Thoracic aorta (tissue), 2 donors: ENCODE data around the gene KCNA3. TPM values are rescaled to one million over a fixed set of nuclear protein-coding genes. Genes with fewer than 3 reads are reported as not detected.

Experiments used
- ATAC-seq: fragments of 150-250 bp; one replicate; pipeline ENCODE4 v1.8.0; 2017; ENCODE audit warnings: low read depth; ENCODE audit not compliant: insufficient number of reproducible peaks, low FRiP score
- DNase-seq: peaks from one replicate; pipeline ENCODE4 v3.0.0-alpha.2; 2020; ENCODE audit warnings: low spot score
- H3K27ac ChIP-seq, 2 donors: fragments of 200-600 bp; sonication (generic); 1 replicate in 1 of 2; 2 replicates in 1 of 2; pipeline ENCODE4 v1.5.1; 2016; ENCODE audit warnings: mild to moderate bottlenecking in 2 of 2, moderate library complexity in 2 of 2
- H3K27me3 ChIP-seq: fragments of 200-600 bp; sonication (generic); replicated peaks from 2 replicates; pipeline ENCODE4 v1.6.0; 2016; ENCODE audit warnings: mild to moderate bottlenecking; ENCODE audit not compliant: insufficient read depth
- H3K36me3 ChIP-seq: fragments of 200-600 bp; sonication (generic); one replicate; pipeline ENCODE4 v1.5.1; 2016
- H3K4me1 ChIP-seq, 2 donors: fragments of 200-600 bp; sonication (generic); 1 replicate in 1 of 2; 2 replicates in 1 of 2; pipeline versions ENCODE4 v1.5.1 to v1.6.0; 2016; ENCODE audit warnings: low read depth in 2 of 2, mild to moderate bottlenecking in 1 of 2; ENCODE audit not compliant: control insufficient read depth in 1 of 2
- H3K4me3 ChIP-seq: fragments of 200-600 bp; sonication (generic); 2 replicates; pipeline ENCODE4 v1.5.1; 2016; ENCODE audit warnings: mild to moderate bottlenecking
- H3K9me3 ChIP-seq: fragments of 200-600 bp; sonication (generic); 2 replicates; pipeline ENCODE4 v1.5.1; 2016
- total RNA-seq, 2 donors: library from RNA; depleted of rRNA; stranded (reverse); fragments of >200 nt; gene quantifications; one replicate each; pipeline versions ENCODE4 v1.1.0 to v1.2.3, GENCODE V29; 2016
- TF ChIP-seq, protein P1 (sequence below): fragments of 200-600 bp; sonication (generic); IDR thresholded peaks from one replicate; pipeline ENCODE4 v1.5.1; 2019; ENCODE audit warnings: antibody characterized with exemption

KCNA3 gene
- total RNA-seq, 2 donors from 2014 or later = 1.8 to 3.9 TPM

DNA sequence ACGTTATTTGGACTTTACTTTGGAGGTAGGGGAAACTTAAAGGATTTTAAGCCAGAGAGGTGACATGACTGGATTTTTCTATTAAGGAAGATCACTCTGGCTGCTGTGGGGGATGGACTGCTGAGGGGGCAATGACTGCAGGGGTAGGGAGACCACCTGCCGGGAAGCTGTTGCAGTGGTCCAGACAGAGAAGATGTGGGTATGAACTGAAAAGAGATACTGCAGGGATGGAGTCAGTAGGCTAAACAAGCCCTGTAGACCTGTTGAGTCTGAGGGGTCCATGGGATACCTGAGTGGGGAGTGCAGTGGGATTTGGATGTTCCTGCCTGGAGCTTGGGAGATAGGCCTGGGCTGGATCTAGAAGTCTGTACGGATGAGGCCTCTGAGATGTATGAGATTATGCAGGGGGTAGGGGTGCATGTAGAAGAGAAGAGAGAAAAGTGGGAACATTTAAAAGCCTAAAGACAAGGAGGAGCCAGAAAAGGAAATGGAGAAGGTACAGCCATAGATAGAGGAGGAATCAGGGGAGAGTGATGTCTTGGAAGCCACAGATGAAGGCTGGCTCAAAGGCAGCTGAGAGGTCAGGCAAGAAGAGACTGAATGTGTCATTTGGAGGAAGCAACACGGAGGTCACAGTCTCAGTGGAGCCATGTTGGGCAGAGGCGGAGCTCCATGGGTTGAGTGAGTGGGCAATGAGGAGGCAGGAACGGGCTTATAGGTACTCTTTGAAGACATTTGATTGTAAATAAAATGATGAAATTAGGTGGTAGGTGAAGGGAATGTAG, 42.7 kb downstream of the KCNA3 start:
- DNase-seq = no peak
- no peaks in the 10 kb centered on the region for H3K36me3 ChIP-seq
- H3K27ac ChIP-seq = no peak overlapping the region
- no peaks in the 10 kb centered on the region for H3K9me3 ChIP-seq
- no peak overlapping the region for H3K4me3 ChIP-seq
- H3K27me3 ChIP-seq = no peaks in the 10 kb centered on the region
- peaks cover 11 to 20% of the 10 kb centered on the region in 2 donors for H3K4me1 ChIP-seq
- ATAC-seq = no peak
- TF ChIP-seq, protein P1, sequence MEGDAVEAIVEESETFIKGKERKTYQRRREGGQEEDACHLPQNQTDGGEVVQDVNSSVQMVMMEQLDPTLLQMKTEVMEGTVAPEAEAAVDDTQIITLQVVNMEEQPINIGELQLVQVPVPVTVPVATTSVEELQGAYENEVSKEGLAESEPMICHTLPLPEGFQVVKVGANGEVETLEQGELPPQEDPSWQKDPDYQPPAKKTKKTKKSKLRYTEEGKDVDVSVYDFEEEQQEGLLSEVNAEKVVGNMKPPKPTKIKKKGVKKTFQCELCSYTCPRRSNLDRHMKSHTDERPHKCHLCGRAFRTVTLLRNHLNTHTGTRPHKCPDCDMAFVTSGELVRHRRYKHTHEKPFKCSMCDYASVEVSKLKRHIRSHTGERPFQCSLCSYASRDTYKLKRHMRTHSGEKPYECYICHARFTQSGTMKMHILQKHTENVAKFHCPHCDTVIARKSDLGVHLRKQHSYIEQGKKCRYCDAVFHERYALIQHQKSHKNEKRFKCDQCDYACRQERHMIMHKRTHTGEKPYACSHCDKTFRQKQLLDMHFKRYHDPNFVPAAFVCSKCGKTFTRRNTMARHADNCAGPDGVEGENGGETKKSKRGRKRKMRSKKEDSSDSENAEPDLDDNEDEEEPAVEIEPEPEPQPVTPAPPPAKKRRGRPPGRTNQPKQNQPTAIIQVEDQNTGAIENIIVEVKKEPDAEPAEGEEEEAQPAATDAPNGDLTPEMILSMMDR = no peak

DNA sequence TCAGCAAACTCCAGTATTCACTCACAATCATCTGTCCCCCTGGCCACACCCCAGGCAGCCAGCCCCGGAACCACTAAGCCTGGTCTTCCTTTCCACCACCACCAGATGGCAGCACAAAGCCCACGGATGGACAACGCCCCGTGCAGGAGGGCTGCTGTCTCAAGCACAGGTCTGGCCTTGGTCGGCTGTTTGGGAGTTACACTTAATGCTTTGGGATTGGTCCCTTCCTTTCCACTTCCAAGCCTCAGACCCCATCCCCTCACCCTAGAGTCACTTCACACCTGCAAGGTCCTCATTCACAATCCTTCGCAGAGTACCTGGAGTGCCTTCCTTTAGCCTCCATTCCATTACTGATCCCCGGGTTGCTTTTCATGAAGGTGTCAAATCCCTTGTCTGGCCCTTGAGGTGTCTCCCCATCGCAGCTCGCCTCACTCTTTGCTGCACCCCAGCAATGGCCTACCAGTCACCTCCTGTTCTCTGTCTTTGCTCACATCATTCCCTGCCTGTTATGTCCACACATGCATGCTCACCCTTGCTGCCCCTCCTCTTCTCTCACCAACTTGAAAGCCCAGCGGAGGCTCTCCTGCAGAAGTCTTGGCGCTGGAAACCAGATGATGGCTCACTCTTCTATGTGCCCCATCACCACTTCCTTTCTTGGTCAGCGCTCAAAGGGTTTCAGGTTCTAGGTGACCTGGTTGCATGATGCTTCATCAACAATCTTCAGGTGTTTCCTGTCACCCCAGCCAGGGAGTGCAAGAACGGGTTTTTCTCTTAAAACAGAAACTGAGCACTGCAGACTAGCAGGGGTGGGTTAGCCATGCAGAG, 43.7 kb downstream of the KCNA3 start:
- peaks cover 11 to 20% of the 10 kb centered on the region in 2 donors for H3K4me1 ChIP-seq
- H3K4me3 ChIP-seq = no peak overlapping the region
- H3K27ac ChIP-seq = no peak overlapping the region
- TF ChIP-seq, protein P1 = peak; percentile 75
- H3K36me3 ChIP-seq = no peaks in the 10 kb centered on the region
- no peaks in the 10 kb centered on the region for H3K27me3 ChIP-seq
- no peaks in the 10 kb centered on the region for H3K9me3 ChIP-seq
- DNase-seq (no peak), ATAC-seq (no peak)

DNA sequence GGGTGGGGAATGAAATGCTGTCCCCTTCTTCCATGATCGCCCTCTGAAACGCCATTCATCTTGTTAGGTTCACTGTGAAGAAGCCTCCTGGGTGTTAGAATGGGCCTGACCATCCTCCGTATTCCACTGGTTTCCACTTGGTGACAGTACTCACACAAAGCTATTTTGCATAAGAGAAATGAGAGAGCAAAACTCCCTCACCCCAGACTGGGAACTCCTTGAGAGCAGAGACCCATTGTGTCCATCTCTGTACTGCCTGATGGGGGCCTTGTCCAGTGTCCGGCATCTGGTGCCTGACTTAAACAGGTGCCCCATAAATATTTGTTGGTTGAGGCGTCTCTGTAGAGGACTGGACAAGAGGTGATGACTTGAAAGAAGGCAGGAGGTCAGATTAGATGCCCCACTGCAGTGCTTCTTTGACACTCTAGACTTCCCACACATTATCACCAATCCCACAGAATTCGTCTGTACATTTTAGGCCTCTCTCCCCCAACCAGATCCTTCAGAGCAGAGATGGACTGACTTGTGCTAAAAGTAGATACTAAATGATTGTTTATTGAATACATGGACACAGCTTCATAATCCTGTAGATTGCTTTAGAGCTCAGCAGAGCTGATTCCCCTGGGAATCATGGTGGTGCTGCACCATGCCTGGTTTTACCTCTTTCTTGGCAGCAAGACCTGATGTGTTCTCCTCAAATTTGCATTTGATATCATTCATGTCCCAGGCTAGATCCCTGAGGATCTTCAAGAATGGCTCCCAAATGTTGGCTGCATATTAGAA, 46.2 kb downstream of the KCNA3 start:
- DNase-seq (no peak), ATAC-seq (no peak)
- no peaks in the 10 kb centered on the region for H3K27me3 ChIP-seq
- no peaks in the 10 kb centered on the region for H3K9me3 ChIP-seq
- no peak overlapping the region for H3K27ac ChIP-seq
- H3K4me3 ChIP-seq = no peak overlapping the region
- peaks cover 0 to 1% of the 10 kb centered on the region in 2 donors for H3K4me1 ChIP-seq
- no peaks in the 10 kb centered on the region for H3K36me3 ChIP-seq
- TF ChIP-seq, protein P1 = no peak

DNA sequence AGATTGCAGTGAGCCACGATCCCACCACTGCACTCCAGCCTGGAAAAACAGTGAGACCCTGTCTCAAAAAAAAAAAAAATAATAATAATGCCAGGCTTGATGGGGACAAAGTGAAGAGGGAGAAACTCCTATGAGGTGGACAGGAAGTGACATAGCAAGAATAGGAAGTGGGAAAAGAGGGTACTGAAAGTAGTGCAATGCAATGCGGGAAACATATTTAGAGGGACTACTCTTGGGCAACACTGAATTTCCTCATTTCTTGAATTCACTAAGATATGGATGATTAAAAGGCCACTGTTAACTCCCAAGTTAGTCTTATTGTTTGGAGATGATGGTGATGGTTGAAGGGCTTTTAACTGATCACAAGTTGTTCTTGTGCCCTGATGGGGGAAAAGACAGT, 47.0 kb downstream of the KCNA3 start:
- H3K9me3 ChIP-seq = no peaks in the 10 kb centered on the region
- TF ChIP-seq, protein P1 = no peak
- no peaks in the 10 kb centered on the region for H3K36me3 ChIP-seq
- no peak overlapping the region for H3K4me3 ChIP-seq
- ATAC-seq (no peak), DNase-seq (no peak)
- no peaks in the 10 kb centered on the region for H3K4me1 ChIP-seq
- no peak overlapping the region for H3K27ac ChIP-seq
- no peaks in the 10 kb centered on the region for H3K27me3 ChIP-seq

DNA sequence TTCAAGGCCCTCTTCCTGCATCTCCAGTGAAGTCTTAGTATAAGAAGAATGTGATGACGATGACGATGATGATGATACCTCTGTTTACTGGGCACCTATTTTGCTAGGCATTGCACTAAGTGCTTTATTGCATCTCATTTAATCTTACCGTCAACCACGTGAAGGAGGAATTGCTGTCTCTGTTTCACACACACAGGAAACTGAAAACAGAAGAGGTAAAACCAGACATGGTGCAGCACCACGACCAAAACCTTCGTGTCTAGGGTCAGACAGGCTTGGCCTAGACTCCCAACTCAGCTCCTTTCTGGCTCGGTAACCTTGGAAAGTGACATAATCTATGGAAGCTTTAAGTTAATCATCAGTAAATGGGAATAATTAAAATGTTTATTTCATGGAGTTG, 47.9 kb downstream of the KCNA3 start:
- no peaks in the 10 kb centered on the region for H3K36me3 ChIP-seq
- DNase-seq = no peak
- no peak overlapping the region for H3K4me3 ChIP-seq
- no peaks in the 10 kb centered on the region for H3K27me3 ChIP-seq
- no peak overlapping the region for H3K27ac ChIP-seq
- TF ChIP-seq, protein P1 = no peak
- H3K4me1 ChIP-seq = no peaks in the 10 kb centered on the region
- no peaks in the 10 kb centered on the region for H3K9me3 ChIP-seq
- ATAC-seq = no peak
